Suprapubic skin (tissue), 4 donors: ENCODE measurements around the gene ZGLP1.

ENCODE experiments used
- EP300 ChIP-seq: sonication (generic); formaldehyde crosslinking; IDR thresholded peaks from one replicate; pipeline ENCODE4 v1.6.1; 2017; ENCODE audit warnings: antibody characterized with exemption
- POLR2A ChIP-seq, 2 donors: fragments of 450-650 bp; IDR thresholded peaks; one replicate each; pipeline ENCODE4 v1.6.1; 2017; ENCODE audit warnings: antibody characterized with exemption in 2 of 2, mild to moderate bottlenecking in 2 of 2, moderate library complexity in 2 of 2
- POLR2AphosphoS5 ChIP-seq, 3 donors: sonication (generic); formaldehyde crosslinking; IDR thresholded peaks; one replicate each; pipeline ENCODE4 v1.6.1; 2017; ENCODE audit warnings: antibody characterized with exemption in 3 of 3
- TF ChIP-seq, protein P1 (sequence below), 2 donors: fragments of 200-600 bp in 1 of 2; fragments of 450-650 bp in 1 of 2; sonication (generic) in 1 of 2; IDR thresholded peaks; one replicate each; pipeline ENCODE4 v1.5.1; 2016 to 2019; ENCODE audit warnings: antibody characterized with exemption in 2 of 2, mild to moderate bottlenecking in 1 of 2, moderate library complexity in 1 of 2

DNA sequence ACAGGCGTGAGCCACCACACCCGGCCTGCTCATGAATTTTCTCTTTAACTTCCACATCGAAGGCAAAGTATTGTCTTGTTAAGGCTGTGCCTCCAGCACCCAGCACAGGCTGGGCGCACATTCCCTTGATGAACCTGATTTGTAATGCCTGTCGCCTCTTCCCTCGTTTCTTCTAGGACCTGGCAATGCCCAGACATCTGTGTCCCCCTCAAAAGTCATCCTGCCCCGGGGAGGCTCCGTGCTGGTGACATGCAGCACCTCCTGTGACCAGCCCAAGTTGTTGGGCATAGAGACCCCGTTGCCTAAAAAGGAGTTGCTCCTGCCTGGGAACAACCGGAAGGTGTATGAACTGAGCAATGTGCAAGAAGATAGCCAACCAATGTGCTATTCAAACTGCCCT is 35.0 kb downstream of the ZGLP1 start:
- TF ChIP-seq, protein P1, sequence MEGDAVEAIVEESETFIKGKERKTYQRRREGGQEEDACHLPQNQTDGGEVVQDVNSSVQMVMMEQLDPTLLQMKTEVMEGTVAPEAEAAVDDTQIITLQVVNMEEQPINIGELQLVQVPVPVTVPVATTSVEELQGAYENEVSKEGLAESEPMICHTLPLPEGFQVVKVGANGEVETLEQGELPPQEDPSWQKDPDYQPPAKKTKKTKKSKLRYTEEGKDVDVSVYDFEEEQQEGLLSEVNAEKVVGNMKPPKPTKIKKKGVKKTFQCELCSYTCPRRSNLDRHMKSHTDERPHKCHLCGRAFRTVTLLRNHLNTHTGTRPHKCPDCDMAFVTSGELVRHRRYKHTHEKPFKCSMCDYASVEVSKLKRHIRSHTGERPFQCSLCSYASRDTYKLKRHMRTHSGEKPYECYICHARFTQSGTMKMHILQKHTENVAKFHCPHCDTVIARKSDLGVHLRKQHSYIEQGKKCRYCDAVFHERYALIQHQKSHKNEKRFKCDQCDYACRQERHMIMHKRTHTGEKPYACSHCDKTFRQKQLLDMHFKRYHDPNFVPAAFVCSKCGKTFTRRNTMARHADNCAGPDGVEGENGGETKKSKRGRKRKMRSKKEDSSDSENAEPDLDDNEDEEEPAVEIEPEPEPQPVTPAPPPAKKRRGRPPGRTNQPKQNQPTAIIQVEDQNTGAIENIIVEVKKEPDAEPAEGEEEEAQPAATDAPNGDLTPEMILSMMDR (IDR thresholded peaks at IDR 0.05), result no peak
- TF ChIP-seq POLR2AphosphoS5 (IDR thresholded peaks at IDR 0.05) (no peak), POLR2A (IDR thresholded peaks at IDR 0.05) (no peak), EP300 (no peak)
